Ammon's horn (tissue), 1 donor: ENCODE results near the gene BMP2.

ENCODE experiments used
- DNase-seq: peaks from one replicate; pipeline ENCODE4 v3.0.0-alpha.2; 2016; ENCODE audit warnings: low spot score

Gene BMP2

GRCh38 chr20:6768228-6769140 lies 998 bp downstream of the BMP2 start:
- DNase-seq = peak; percentile 16

- DNase-seq = no peak
Measured at GRCh38 chr20:6769903-6770785, 2.7 kb downstream of the BMP2 start.

DNA sequence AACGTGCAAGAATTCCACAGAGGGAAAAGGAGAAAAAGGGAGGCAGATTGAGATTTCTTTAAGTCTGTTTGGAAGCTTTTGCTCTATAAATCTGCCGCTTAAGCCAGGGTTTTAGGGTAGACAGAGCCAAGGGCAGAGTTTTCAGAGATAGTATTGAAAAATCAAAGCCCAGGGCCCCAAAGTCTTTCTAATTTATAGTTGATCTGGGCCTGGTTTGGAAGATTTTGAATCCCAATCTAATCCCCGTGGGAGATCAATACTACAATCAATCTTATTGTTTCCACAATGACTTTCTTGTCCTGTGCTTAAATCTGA lies 3.3 kb downstream of the BMP2 start:
- DNase-seq = no peak

- no peak for DNase-seq
Measured at GRCh38 chr20:6780433-6781190, 13.1 kb downstream of the BMP2 start.

- no peak for DNase-seq
Measured at GRCh38 chr20:6783752-6784151, 16.3 kb downstream of the BMP2 start.

- no peak for DNase-seq
Measured at GRCh38 chr20:6784210-6784631, 16.7 kb downstream of the BMP2 start.

GRCh38 chr20:6784767-6785166 lies 17.3 kb downstream of the BMP2 start:
- no peak for DNase-seq

- no peak for DNase-seq
Measured at GRCh38 chr20:6786548-6786947, 19.1 kb downstream of the BMP2 start.

GRCh38 chr20:6792789-6793188 lies 25.3 kb downstream of the BMP2 start:
- no peak for DNase-seq

GRCh38 chr20:6802227-6802626 lies 34.7 kb downstream of the BMP2 start:
- peak; percentile 52 for DNase-seq

DNA sequence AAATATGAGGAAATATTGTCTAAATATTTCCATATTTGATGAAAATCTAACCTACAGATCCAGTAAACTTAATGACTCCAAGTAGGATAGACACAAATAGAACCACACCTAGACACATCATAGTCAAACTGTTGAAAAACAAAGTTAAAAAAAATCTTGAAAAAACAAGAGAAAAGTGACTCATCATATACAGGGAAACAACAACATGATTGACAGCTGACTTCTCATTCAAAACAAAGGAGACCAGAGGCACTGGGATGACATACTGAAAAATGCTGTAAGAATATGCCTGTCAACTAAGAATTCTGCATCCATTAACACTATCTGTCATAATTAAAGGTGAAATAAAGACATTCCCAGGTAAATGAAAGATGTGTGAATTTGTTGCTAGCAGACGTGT lies 38.8 kb downstream of the BMP2 start:
- DNase-seq = no peak

DNA sequence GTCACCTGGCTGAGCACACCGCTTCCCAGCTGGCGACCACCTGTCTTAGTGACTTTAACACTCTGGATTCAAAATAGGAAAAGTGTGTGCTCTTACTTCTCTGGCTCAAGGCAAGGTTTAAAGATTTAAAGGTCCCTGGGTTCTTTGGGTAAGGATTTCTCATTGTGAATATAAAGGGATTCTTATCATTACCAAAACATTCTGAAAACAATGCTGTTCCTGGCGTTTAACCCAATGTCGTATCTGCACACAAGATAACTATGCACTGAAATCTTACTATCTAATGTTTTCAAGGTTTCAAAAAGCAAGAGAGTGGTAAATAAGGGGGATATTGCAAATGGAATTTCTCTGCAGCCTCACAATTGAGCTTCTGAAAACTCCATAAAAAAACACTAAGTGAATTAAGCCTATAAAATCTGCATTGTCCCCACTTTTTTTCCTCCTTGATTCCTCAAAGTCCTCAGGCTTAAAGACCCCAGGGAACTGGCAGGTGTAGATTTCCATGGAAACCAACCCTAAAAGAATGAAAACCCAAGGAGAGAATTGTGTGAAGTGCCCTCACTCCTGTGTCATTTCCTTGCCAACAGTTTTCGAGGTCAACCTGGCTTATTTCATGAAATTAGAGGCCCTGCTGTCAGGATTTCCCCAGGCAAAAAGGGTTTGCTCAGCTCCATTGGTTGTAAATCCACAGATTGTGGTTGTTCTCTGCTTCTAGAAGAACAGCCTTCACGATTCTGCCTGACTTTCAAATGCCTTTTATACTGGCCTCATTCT lies 44.0 kb downstream of the BMP2 start:
- no peak for DNase-seq

- DNase-seq = no peak
Measured at GRCh38 chr20:6812530-6812929, 45.0 kb downstream of the BMP2 start.

GRCh38 chr20:6814945-6815344 lies 47.5 kb downstream of the BMP2 start:
- DNase-seq = no peak

DNA sequence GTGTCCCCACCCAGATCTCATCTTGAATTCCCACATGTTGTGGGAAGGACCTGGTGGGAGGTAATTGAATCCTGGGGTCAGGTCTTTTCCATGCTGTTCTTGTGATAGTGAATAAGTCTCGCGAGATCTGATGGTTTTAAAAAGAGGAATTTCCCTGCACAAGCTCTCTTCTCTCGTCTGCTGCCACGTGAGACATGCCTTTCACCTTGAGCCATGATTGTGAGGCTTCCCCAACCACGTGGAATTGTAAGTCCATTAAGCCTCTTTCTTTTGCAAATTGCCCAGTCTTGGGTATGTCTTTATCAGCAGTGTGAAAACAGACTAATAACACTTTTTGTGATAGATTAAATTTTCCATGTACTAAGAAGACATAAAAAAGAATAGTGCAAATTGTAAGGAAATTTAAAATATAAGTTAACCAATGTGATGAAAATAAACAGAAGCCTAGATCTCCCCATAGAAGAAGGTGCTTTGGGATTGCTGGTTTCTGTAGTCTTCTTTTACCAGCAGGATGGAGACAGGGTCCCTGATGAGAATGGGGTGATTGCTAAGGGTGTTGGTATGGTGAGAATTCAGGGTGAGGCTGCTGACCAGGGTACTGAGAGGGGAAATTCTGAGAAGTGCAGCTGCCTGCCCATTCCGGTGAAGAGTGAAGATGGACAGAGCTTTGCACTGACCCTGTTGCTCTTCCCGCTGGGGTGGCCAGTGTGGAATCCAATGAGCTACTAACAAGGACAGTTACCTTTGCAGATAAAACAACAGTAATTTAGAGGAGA lies 50.7 kb downstream of the BMP2 start:
- DNase-seq = no peak

DNA sequence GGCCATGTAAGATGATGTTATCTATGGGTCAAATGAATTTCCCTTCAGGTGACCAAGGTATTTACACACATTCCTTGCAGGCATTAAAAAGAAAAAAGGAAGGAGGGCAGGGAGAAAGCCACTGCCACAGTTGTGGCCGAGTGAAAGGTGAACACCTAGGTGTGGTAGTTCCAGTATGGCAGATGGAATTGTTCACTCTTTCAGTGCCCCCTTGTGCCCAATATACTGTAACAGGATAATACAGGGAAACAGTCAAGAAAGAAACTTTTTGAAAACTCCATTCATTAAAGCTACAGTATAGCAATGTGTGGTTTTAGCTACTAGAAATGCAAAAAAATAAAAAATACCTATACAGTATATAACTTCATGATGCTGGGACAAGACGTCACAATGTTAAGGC lies 52.1 kb downstream of the BMP2 start:
- no peak for DNase-seq

DNA sequence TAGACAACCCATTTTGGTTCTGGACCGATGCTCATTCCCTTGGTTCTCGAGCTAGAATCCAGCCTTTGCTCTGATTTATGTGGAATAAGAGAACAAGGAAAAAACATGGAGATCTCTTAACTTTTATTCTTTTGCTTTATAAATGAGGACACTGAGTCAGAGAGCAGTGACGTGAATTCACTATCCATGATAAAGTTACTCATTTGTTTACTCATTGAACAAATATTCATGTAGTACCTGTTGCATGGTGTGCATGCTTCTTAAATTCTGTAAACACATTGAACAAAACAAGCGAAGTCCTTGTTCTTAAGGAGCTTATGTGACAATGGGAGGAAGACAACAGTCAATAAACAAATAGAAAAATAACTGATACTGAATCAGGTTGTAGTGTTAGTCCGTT lies 56.9 kb downstream of the BMP2 start:
- no peak for DNase-seq

DNA sequence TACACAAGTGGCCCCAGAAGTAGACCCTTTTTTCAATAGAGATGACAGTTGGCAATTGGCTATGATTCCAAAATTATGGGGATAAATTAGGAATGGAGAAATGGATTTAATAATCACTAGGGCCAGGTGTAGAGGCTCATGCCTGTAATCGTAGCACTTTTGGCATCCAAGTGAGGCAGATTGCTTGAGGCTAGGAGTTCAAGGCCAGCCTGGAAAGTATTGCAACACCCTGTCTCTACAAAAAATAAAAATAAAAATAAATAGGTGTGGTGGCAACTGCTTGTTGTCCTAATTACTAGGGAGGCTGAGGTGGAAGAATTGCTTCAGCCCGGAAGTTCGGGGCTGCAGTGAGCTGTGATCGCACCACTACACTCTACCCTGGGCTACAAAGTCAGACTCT lies 60.0 kb downstream of the BMP2 start:
- DNase-seq = no peak

GRCh38 chr20:6828794-6829423 lies 61.4 kb downstream of the BMP2 start:
- peak; percentile 80 for DNase-seq

DNA sequence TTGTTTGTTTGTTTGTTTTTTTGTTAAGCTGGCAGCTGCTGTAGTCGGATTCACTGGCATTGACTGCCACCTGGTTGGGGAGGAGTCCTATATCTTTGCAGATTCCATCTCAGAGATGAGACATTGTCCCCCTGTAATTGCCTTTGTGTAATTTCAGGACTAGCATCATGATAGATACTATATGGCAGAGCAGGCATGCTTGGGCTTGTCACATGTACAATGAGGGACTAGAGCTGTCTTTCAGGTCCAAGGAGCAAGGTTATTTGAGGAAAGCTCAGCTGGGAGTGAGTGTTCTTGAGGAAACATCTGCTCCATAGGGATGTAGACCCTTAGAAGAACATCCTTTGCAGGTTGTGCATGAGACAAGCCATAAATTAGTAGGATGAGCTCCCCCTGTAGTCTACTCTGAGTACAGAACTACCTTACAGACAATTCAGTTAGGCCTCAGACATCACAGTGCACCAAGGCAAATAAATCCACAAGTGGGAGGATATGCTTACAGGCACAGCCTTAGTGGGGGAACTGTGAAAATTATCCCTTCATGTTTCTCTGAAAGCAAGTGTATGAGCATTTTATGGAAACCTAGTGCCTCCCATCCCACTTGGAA lies 62.1 kb downstream of the BMP2 start:
- no peak for DNase-seq
